GM12892 (cell line): ENCODE results near the gene RAB6B. TPM values are rescaled to one million over a fixed set of nuclear protein-coding genes. Genes with fewer than 3 reads are reported as not detected.

Source experiments
- DNase-seq: peaks from one replicate; pipeline ENCODE4 v3.0.0; 2011; ENCODE audit not compliant: insufficient read length
- FAIRE-seq: peaks from 2 replicates; lab custom pipeline; 2011; peaks lifted over from hg19 to GRCh38; lab: Jason Lieb, UNC
- POLR2A ChIP-seq: IDR thresholded peaks from 2 replicates; pipeline ENCODE4 v1.6.1; 2011; ENCODE audit warnings: low read depth, low read length, control low read depth
- POLR2AphosphoS5 ChIP-seq: IDR thresholded peaks from 2 replicates; pipeline ENCODE4 v1.6.1; 2011; ENCODE audit warnings: low read depth, low read length, control low read depth
- TAF1 ChIP-seq: IDR thresholded peaks from 2 replicates; pipeline ENCODE4 v1.6.1; 2011; ENCODE audit warnings: low read depth, mild to moderate bottlenecking, control low read depth, low read length, borderline replicate concordance
- polyA plus RNA-seq: library from polyadenylated mRNA; unstranded; fragments of >200 nt; gene quantifications from one replicate; pipeline ENCODE4 v1.2.1, GENCODE V29; 2012; ENCODE audit warnings: missing spikeins, inconsistent platforms; ENCODE audit not compliant: missing spikeins

RAB6B gene
- polyA plus RNA-seq, result 0.21 TPM

DNA sequence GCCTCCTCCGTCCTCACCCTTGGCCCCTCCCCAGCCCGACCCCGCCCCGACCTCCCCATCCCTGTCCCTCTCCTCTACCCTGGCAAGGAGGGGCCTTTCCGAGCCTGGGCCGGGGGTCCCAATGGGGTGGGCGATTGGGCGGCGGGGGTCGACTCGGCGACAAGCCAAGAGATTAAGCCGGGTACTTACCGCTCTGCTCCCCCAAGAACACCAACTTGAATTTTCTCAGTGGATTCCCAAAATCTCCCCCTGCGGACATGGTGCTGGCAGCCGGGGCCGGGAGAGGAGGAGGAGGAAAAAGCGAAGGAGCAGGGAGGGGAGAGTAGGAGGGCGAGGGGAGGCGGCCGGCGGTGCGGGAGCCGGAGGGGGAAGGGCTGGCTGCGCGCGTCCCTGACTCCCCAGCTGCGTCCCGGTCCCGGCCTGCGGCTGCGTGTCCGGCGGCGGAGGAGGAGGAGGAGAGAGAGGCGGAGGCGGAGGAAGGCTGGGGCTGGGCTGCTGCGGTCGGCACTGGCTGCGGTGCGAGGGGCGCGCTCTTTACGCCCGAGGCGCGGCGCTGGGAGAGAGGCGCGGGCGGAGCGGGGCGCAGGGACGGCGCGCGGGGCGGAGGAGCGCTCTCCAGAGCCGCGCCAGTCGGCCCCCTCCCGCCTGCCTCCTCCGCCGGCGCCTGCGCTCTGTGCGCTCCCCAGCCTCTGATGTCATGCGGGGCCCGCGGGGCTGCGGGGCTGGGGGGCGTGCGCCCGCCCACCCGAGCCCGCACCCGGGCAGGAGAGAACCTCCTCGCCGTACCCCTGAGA lies at the start of gene RAB6B:
Gene RAB6B (minus strand): TSS at position 675 of the 794 bp plus-strand sequence. CDS start 416 bp downstream, at position 259.
- peak; percentile 42 for DNase-seq
- FAIRE-seq, result no peak
- no peak for TF ChIP-seq POLR2A
- TF ChIP-seq TAF1, result no peak
- no peak for TF ChIP-seq POLR2AphosphoS5

DNA sequence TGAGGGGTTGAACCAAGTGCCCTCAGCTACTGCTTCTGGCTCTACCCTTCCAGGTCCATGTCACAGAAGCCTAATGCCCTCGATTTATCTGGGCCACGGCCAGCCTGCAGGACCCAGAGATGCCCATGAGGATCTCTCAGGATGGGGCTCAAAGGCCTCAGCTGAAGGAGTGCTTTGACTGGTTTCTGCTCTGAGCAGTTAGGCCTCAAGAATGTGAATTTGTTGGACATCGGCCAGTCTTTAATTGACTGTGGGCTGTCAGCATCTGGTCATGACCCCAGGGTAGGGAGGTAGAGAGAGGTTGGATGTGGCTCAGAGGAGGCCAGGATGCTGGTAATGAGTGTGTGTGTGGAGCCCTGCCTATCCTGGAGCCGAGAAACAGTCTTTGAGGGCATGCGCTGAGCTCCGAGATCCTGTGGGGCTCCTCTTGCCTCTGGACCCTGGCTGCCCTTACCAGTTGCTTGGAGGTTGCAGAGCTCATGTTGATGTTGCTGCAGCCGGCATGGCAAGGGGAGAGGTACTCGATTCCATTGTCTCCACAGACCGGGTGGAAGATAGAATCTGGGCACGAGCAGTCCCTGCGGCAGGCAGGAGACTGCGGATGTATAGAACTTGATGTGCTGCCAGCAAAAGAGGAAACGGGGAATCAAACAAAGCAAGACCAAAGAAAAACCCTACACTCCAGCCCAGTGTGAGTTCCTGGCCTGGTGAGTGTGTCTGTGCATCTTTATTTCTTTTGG lies 49.1 kb upstream of the RAB6B start:
- TF ChIP-seq TAF1 (no peak), POLR2AphosphoS5 (no peak), POLR2A (no peak)
- DNase-seq, result no peak
- FAIRE-seq, result no peak

DNA sequence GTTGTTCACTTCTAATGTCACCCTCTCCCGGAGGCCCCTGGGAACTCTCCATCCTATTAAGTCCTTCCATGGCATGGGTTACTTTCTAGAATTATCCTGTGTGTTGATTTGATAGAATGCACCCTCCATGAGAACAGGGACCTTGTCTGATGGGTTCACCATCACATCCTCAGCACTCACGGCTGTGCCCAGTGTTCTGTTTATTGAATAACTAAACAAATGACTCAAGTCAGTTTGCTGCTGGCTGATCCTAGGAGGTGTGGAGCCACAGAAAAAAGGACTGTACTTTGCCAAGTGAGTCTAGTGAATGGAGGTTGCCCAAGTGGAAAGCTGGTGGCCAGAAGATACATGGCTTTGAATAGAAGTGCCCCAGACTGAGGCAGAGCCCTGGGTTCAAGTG lies 48.5 kb upstream of the RAB6B start:
- DNase-seq (no peak), FAIRE-seq (no peak)
- TF ChIP-seq POLR2A (no peak), POLR2AphosphoS5 (no peak), TAF1 (no peak)

DNA sequence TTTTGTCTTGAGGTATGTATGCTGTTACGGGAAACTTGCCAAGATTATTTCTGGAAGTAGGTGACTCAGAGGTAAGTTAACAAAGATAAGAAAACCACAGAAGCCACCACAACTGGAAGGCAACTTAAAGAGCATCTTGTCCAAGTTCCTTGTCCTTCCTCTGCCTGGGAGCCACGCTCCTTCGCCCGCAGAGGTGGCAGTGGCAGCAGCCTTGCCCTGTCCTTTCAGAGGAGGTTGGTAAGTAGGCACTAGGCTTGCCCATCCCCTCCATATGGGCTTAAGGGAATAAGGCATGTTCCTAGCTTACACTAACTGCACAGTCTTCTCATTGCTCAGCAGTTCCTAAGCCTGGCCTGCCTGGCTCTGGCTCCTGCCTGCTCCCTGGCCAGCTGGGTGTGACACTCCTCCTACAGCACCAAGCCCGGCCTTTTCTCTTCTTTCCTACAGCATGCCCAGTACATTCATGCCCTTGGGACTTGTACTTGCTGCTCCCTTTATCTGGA lies 48.0 kb upstream of the RAB6B start:
- FAIRE-seq, result no peak
- no peak for TF ChIP-seq TAF1
- no peak for TF ChIP-seq POLR2AphosphoS5
- TF ChIP-seq POLR2A, result no peak
- no peak for DNase-seq

DNA sequence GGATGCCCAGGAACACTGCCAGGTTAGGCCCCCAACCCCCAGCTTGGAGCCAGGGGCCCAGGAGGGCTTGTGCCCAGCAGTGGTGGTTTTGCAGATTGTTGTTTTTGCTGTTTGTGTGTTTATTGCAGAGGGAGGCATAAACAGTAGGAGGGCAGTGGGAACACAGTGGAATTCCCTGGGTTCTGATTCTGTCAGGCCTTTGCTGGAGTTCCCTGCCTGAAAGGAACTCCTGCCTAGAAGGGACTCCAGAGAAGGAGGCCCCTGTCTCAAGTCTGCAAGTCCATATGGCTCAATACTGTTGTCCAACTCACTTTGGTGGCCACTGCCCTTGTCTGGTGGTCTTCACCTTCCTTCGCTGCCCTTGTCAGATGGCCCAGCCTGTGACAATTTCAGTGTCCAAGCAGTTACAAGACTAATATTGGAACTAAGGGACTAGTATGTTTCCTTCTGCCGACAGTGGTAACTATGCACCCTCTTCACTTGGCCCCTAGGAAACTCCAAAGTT lies 47.4 kb upstream of the RAB6B start:
- TF ChIP-seq TAF1, result no peak
- TF ChIP-seq POLR2A, result no peak
- TF ChIP-seq POLR2AphosphoS5, result no peak
- FAIRE-seq (no peak), DNase-seq (no peak)

DNA sequence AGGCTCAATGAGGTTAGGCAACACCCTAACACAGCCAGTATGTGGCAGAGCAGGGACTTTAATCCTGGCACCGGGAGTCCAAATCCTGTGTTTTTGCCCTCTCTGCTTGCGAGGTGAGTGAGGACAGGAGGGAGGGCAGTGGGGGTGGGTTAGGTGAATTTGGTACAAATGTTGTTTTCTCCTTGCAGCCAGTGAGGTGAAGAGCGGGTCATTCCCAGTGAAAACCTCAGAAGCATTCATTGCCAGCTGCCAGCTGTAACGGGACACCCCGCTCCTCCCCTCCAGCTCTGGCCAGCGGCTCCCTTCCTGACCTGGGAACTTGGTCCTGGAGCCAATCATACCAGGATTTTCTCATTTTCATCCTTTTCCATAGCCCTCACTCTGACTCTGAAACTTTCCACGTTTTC lies 45.7 kb upstream of the RAB6B start:
- no peak for FAIRE-seq
- DNase-seq, result no peak
- TF ChIP-seq POLR2AphosphoS5, result no peak
- TF ChIP-seq TAF1, result no peak
- no peak for TF ChIP-seq POLR2A

DNA sequence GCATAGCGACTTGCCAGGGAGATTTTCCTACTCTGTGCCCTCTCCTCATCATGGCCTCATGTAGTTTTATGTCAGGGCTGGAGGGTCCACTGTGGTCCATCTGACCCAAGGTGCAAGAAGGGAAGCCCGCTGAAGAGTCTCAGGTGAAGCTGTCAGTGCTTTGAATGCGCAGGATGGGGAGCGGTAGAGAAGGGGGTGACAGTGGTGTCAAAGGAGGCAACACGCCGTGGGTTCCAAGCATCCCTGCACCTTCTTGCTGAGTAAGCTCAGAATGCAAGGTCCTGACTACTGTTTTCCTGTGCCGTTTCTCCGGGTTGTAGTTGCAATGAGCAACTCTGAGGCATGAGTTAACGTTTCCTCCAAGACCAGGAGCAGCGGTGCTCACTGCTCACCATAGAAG lies 44.9 kb upstream of the RAB6B start:
- DNase-seq (no peak), FAIRE-seq (no peak)
- no peak for TF ChIP-seq TAF1
- no peak for TF ChIP-seq POLR2A
- no peak for TF ChIP-seq POLR2AphosphoS5

DNA sequence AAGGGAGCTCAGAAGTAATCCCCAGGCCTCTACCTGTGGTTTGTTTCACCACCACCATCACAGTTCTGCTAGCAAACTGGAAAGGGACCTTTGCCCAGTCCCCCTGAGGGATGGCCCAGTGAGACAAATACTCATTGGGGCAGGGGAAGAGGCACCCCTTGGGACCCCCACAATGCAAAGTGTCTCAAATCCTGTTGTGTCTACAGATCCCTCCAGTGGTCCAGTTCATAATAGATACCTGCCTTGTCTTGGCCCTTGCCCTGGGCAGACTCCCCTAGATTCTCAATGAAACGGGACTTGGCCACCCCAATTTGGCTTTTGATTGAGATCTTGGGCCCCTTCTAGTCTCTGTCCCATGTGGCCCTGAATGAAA lies 43.8 kb upstream of the RAB6B start:
- FAIRE-seq, result no peak
- TF ChIP-seq POLR2A (no peak), TAF1 (no peak), POLR2AphosphoS5 (no peak)
- DNase-seq, result no peak

DNA sequence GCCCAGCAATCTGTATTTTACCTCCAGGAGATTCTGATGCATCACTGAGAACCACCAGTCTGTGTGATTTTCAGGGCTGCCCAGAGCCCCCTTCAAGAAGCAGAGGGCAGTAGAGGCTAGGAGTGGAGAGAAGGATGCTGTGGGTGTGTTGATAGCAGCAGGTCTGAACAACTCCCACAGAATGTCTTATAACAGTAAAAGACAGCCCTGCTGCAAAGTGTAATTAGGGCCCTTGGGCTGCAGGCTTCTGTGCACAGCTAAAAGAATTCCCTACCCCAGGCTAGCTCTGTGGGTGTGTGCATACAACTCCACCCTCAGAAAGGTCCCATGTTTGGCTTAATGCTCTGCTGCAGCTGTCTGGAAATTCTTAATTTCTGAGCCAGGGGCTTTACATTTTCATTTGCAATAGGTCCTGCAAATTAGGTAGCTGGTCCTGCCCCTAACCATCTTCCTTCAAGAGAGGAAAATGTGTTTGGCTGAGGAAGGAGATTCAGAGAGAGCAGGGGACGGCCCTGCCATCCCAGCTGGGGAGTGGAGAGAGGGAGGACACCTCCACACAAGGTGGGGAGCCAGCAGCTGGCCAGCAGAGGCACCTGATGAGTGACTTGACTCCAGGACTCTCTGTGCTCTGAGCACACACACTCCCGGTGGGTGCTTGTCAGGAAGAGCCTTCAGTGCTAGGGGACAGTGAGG lies 43.2 kb upstream of the RAB6B start:
- TF ChIP-seq TAF1 (no peak), POLR2A (no peak), POLR2AphosphoS5 (no peak)
- DNase-seq (no peak), FAIRE-seq (no peak)

DNA sequence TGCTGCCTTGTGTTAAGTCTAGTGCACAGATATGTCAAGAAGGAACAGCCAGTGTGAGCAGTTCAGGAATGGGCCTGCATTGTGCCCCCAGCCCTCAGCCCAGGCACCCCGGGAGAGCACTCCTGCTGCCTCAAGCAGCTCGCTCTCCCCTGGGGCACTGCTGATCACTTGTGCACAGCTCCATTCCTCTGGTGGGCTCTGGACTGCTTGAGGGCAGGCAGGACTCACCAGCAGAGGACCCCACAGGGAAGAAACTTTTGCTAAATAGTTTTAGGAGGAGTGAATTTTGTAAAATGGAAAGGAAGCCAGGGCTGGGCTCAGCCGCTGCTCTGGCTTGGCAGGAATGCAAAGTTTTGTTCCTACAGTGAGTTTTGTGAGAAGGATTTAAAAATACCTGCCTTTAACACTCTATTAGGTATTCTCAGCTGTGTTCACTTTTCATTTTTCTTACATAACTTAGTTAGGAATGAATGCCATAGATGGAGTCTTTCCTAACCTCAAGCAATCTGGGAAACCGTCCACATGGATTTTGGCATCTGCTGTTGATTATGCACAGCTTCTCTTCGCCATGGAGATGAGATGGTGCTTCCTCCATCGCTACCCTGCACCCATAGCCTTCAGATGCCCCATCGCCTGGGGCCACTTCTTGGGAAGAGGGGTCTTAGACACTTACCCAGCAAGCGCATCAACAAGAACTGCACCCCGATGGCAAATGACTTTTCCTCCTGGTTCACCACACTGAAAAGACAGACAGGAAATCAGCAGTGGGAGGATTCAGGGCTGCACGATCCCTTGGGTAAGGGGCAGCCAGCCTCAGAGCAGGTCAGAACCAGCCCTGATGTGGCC lies 42.3 kb upstream of the RAB6B start:
- no peak for TF ChIP-seq POLR2A
- no peak for TF ChIP-seq TAF1
- no peak for TF ChIP-seq POLR2AphosphoS5
- DNase-seq (no peak), FAIRE-seq (no peak)
